GM23338 (cell line): ENCODE measurements around the gene HPGD. TPM values are rescaled to one million over a fixed set of nuclear protein-coding genes. Genes with fewer than 3 reads are reported as not detected.
A peak's percentile ranks its signal among the peaks of the same experiment; 100 is the strongest.

ENCODE experiments used
- ATAC-seq: fragments of 200-7000 bp; cut with Tn5 transposase; 3 replicates; pipeline ENCODE4 v1.9.1; 2020
- DNase-seq: peaks from one replicate; pipeline ENCODE4 v3.0.0-alpha.2; 2015; ENCODE audit warnings: low spot score
- H2AFZ ChIP-seq: fragments of 200-600 bp; sonication (generic); 2 replicates; pipeline ENCODE4 v1.8.0; 2016; ENCODE audit warnings: antibody characterized with exemption, mild to moderate bottlenecking, moderate library complexity
- H3F3A ChIP-seq: fragments of 200-600 bp; sonication (generic); replicated peaks from 2 replicates; pipeline ENCODE4 v1.8.0; 2017; ENCODE audit warnings: antibody characterized with exemption, mixed run types, low read depth
- H3K27ac ChIP-seq: fragments of 200-600 bp; sonication (generic); 2 replicates; pipeline ENCODE4 v1.6.1; 2016; ENCODE audit warnings: low read depth
- H3K27me3 ChIP-seq: fragments of 200-600 bp; sonication (generic); 2 replicates; pipeline ENCODE4 v1.8.0; 2016; ENCODE audit warnings: mild to moderate bottlenecking, mixed run types, moderate library complexity; ENCODE audit not compliant: insufficient read depth
- H3K36me3 ChIP-seq: fragments of 200-600 bp; sonication (generic); 2 replicates; pipeline ENCODE4 v1.8.0; 2016; ENCODE audit warnings: mild to moderate bottlenecking; ENCODE audit not compliant: insufficient read depth
- H3K4me1 ChIP-seq: fragments of 200-600 bp; sonication (generic); 2 replicates; pipeline ENCODE4 v1.8.0; 2016; ENCODE audit warnings: mild to moderate bottlenecking, moderate library complexity; ENCODE audit not compliant: insufficient read depth
- H3K4me2 ChIP-seq: fragments of 200-600 bp; sonication (generic); 2 replicates; pipeline ENCODE4 v1.7.1; 2017; ENCODE audit warnings: mixed run types
- H3K4me3 ChIP-seq: fragments of 200-600 bp; sonication (generic); 2 replicates; pipeline ENCODE4 v1.6.1; 2016; ENCODE audit warnings: mixed run types
- H3K79me2 ChIP-seq: fragments of 200-600 bp; sonication (generic); replicated peaks from 2 replicates; pipeline ENCODE4 v1.8.0; 2017; ENCODE audit warnings: mild to moderate bottlenecking; ENCODE audit not compliant: insufficient read depth
- H3K9me2 ChIP-seq: fragments of 200-600 bp; sonication (generic); 2 replicates; pipeline ENCODE4 v1.8.0; 2017; ENCODE audit not compliant: insufficient read depth
- H4K20me1 ChIP-seq: fragments of 200-600 bp; sonication (generic); replicated peaks from 2 replicates; pipeline ENCODE4 v1.8.0; 2017; ENCODE audit warnings: mild to moderate bottlenecking; ENCODE audit not compliant: insufficient read depth
- H3K27ac Mint-ChIP-seq: 2 replicates; pipeline ENCODE4 v1.8.0; 2020; ENCODE audit warnings: inconsistent platforms, mild to moderate bottlenecking, moderate library complexity, mixed read lengths
- H3K27me3 Mint-ChIP-seq: 3 replicates; pipeline ENCODE4 v1.8.0; 2022; ENCODE audit warnings: low read depth, mild to moderate bottlenecking, moderate library complexity, mixed read lengths, inconsistent platforms; ENCODE audit not compliant: insufficient read depth, poor library complexity
- H3K36me3 Mint-ChIP-seq: 3 replicates; pipeline ENCODE4 v1.8.0; 2021; ENCODE audit warnings: low read depth, mild to moderate bottlenecking, inconsistent platforms, moderate library complexity, mixed read lengths
- H3K4me1 Mint-ChIP-seq: 3 replicates; pipeline ENCODE4 v1.8.0; 2020; ENCODE audit warnings: mild to moderate bottlenecking, inconsistent platforms, mixed read lengths
- H3K4me3 Mint-ChIP-seq: 3 replicates; pipeline ENCODE4 v1.8.0; 2021; ENCODE audit warnings: moderate library complexity, mild to moderate bottlenecking, inconsistent platforms, mixed read lengths
- H3K9me3 Mint-ChIP-seq: 3 replicates; pipeline ENCODE4 v1.8.0; 2020; ENCODE audit warnings: moderate library complexity, mild to moderate bottlenecking, inconsistent platforms, mixed read lengths
- NANOG ChIP-seq: IDR thresholded peaks from 2 replicates; pipeline ENCODE4 v1.6.1; 2016; ENCODE audit warnings: antibody characterized with exemption, borderline replicate concordance
- POLR2AphosphoS5 ChIP-seq: IDR thresholded peaks from 2 replicates; pipeline ENCODE4 v1.6.1; 2016; ENCODE audit warnings: antibody characterized with exemption, low read depth
- ZNF114 ChIP-seq: fragments of 250-450 bp; sonication (Bioruptor Pico); IDR thresholded peaks from 2 replicates; pipeline ENCODE4 v1.5.0; 2020; ENCODE audit warnings: mild to moderate bottlenecking, moderate library complexity
- ZNF331 ChIP-seq: fragments of 250-450 bp; sonication (Bioruptor Pico); IDR thresholded peaks from 2 replicates; pipeline ENCODE4 v1.5.0; 2020; ENCODE audit warnings: low read depth, mild to moderate bottlenecking, moderate library complexity
- polyA plus RNA-seq: library from polyadenylated mRNA; unstranded; fragments of >200 nt; fragmentation: Nextera tagmentation; extraction: Ambion mirVana; gene quantifications from 2 replicates; pipeline ENCODE4 v1.2.1, GENCODE V29; 2016
- total RNA-seq: library from RNA; depleted of rRNA; stranded (reverse); fragments of >200 nt; shearing (Covaris generic); gene quantifications from 2 replicates; pipeline ENCODE4 v1.2.3, GENCODE V29; 2014
- TF ChIP-seq, protein P1 (sequence below): fragments of 250-450 bp; sonication (Bioruptor Pico); IDR thresholded peaks from 2 replicates; pipeline ENCODE4 v1.5.0; 2020; ENCODE audit warnings: mild to moderate bottlenecking, moderate library complexity

HPGD gene
- total and polyA plus RNA-seq, 2 experiments from 2014 or later: 5.6 to 9.1 TPM

DNA sequence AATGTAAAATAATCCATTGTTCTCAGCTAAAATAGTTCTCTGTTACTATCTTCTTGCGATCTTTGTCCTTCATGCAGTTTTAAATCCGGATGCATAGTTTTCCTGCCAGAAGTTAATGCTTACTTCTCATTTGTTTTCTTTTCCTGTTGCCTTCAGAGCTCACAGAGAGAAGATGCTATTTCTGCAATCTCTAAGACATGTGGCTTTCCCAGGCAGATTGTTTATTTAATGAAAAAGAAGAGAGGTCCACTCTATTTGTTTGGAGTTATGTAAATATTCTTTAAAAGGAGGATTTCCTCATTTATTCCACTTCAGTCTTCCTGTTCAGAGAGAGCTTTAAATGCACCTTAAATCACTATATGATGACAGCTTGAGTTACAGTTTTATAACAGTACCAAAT is 39.3 kb upstream of the HPGD start:
- Histone ChIP-seq H4K20me1 (no peaks in the 10 kb centered on the region), H3K79me2 (no peaks in the 10 kb centered on the region), H3K4me2 (peak overlapping the region; percentile 53), H3K27ac (peak overlapping the region; percentile 78), H3F3A (no peaks in the 10 kb centered on the region), H3K27me3 (no peaks in the 10 kb centered on the region), H3K36me3 (no peaks in the 10 kb centered on the region), H3K4me1 (peaks cover 44% of the 10 kb centered on the region), H3K9me2 (peaks cover 4% of the 10 kb centered on the region; the same call in 1 of the 2 replicates), H2AFZ (no peak overlapping the region), H3K4me3 (no peak overlapping the region)
- ATAC-seq (no peak), DNase-seq (peak; percentile 27)
- H3K9me3 Mint-ChIP-seq: no peaks in the 10 kb centered on the region
- H3K27me3 Mint-ChIP-seq: peaks cover 3% of the 10 kb centered on the region
- no peak for TF ChIP-seq ZNF114 (CRISPR knock-in tag)
- peak; percentile 54; the same call in 1 of the 2 replicates for TF ChIP-seq NANOG
- 0 out of 3 replicates have a peak, but pooled peaks cover 2% of the 10 kb centered on the region for H3K36me3 Mint-ChIP-seq
- peaks cover 42% of the 10 kb centered on the region for H3K4me1 Mint-ChIP-seq
- peak overlapping the region; percentile 54 for H3K27ac Mint-ChIP-seq
- H3K4me3 Mint-ChIP-seq: peak overlapping the region; percentile 27; the same call in 1 of the 3 replicates

DNA sequence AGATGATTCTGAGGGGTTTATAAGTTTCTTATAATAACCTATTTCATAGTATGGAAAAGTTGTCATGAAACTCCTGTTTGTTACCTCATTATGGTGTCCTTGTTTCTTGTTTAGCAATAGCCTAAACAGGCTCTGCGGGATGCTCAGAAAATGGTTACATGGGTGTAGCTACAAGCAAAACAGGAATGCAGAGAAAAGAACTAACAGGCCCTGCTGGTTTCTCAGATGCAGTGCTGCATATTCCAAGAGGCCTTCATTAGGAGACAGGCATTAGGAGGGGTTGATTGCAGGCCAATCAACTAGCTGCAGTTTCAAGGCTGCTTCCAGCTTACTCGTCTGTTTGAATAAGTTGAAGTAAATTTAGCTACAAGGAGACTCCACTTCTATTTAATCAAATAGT is 37.6 kb upstream of the HPGD start:
- Histone ChIP-seq H3K36me3 (no peaks in the 10 kb centered on the region), H2AFZ (peak overlapping the region; percentile 1; the same call in 1 of the 2 replicates), H3F3A (no peaks in the 10 kb centered on the region), H3K9me2 (no peaks in the 10 kb centered on the region), H3K4me3 (no peak overlapping the region), H4K20me1 (no peaks in the 10 kb centered on the region), H3K79me2 (no peaks in the 10 kb centered on the region), H3K27me3 (no peaks in the 10 kb centered on the region), H3K4me1 (peaks cover 44% of the 10 kb centered on the region), H3K27ac (peak overlapping the region; percentile 28; the same call in 1 of the 2 replicates), H3K4me2 (peak overlapping the region; percentile 31; the same call in 1 of the 2 replicates)
- H3K36me3 Mint-ChIP-seq: 0 out of 3 replicates have a peak, but pooled peaks cover 2% of the 10 kb centered on the region
- H3K9me3 Mint-ChIP-seq: 0 out of 3 replicates have a peak, but pooled peaks cover under 1% of the 10 kb centered on the region
- H3K27me3 Mint-ChIP-seq: peaks cover 3% of the 10 kb centered on the region
- ATAC-seq (peak; percentile 96), DNase-seq (peak; percentile 51)
- peaks cover 42% of the 10 kb centered on the region for H3K4me1 Mint-ChIP-seq
- H3K27ac Mint-ChIP-seq: peak overlapping the region; percentile 20; the same call in 1 of the 2 replicates
- TF ChIP-seq, protein P1, sequence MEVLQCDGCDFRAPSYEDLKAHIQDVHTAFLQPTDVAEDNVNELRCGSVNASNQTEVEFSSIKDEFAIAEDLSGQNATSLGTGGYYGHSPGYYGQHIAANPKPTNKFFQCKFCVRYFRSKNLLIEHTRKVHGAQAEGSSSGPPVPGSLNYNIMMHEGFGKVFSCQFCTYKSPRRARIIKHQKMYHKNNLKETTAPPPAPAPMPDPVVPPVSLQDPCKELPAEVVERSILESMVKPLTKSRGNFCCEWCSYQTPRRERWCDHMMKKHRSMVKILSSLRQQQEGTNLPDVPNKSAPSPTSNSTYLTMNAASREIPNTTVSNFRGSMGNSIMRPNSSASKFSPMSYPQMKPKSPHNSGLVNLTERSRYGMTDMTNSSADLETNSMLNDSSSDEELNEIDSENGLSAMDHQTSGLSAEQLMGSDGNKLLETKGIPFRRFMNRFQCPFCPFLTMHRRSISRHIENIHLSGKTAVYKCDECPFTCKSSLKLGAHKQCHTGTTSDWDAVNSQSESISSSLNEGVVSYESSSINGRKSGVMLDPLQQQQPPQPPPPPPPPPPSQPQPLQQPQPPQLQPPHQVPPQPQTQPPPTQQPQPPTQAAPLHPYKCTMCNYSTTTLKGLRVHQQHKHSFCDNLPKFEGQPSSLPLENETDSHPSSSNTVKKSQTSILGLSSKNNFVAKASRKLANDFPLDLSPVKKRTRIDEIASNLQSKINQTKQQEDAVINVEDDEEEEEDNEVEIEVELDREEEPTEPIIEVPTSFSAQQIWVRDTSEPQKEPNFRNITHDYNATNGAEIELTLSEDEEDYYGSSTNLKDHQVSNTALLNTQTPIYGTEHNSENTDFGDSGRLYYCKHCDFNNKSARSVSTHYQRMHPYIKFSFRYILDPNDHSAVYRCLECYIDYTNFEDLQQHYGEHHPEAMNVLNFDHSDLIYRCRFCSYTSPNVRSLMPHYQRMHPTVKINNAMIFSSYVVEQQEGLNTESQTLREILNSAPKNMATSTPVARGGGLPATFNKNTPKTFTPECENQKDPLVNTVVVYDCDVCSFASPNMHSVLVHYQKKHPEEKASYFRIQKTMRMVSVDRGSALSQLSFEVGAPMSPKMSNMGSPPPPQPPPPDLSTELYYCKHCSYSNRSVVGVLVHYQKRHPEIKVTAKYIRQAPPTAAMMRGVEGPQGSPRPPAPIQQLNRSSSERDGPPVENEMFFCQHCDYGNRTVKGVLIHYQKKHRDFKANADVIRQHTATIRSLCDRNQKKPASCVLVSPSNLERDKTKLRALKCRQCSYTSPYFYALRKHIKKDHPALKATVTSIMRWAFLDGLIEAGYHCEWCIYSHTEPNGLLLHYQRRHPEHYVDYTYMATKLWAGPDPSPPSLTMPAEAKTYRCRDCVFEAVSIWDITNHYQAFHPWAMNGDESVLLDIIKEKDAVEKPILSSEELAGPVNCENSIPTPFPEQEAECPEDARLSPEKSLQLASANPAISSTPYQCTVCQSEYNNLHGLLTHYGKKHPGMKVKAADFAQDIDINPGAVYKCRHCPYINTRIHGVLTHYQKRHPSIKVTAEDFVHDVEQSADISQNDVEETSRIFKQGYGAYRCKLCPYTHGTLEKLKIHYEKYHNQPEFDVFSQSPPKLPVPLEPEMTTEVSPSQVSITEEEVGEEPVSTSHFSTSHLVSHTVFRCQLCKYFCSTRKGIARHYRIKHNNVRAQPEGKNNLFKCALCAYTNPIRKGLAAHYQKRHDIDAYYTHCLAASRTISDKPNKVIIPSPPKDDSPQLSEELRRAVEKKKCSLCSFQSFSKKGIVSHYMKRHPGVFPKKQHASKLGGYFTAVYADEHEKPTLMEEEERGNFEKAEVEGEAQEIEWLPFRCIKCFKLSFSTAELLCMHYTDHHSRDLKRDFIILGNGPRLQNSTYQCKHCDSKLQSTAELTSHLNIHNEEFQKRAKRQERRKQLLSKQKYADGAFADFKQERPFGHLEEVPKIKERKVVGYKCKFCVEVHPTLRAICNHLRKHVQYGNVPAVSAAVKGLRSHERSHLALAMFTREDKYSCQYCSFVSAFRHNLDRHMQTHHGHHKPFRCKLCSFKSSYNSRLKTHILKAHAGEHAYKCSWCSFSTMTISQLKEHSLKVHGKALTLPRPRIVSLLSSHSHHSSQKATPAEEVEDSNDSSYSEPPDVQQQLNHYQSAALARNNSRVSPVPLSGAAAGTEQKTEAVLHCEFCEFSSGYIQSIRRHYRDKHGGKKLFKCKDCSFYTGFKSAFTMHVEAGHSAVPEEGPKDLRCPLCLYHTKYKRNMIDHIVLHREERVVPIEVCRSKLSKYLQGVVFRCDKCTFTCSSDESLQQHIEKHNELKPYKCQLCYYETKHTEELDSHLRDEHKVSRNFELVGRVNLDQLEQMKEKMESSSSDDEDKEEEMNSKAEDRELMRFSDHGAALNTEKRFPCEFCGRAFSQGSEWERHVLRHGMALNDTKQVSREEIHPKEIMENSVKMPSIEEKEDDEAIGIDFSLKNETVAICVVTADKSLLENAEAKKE: peak; percentile 55; the same call in 1 of the 2 replicates
- no peak for TF ChIP-seq POLR2AphosphoS5
- no peak for TF ChIP-seq ZNF114 (CRISPR knock-in tag)
- TF ChIP-seq ZNF331: no peak
- no peak overlapping the region for H3K4me3 Mint-ChIP-seq
